SK-N-SH (cell line): ENCODE measurements around the gene MBIP.

ENCODE experiments used
- EZH2phosphoT487 ChIP-seq: fragments of 200-600 bp; sonication (generic); IDR thresholded peaks from 2 replicates; pipeline ENCODE4 v1.6.1; 2017; ENCODE audit warnings: low read depth, mixed run types, mild to moderate bottlenecking, antibody characterized with exemption, moderate library complexity, borderline replicate concordance
- RAD21 ChIP-seq: IDR thresholded peaks from 2 replicates; pipeline ENCODE4 v1.6.1; 2012; ENCODE audit warnings: mild to moderate bottlenecking, low read length

DNA sequence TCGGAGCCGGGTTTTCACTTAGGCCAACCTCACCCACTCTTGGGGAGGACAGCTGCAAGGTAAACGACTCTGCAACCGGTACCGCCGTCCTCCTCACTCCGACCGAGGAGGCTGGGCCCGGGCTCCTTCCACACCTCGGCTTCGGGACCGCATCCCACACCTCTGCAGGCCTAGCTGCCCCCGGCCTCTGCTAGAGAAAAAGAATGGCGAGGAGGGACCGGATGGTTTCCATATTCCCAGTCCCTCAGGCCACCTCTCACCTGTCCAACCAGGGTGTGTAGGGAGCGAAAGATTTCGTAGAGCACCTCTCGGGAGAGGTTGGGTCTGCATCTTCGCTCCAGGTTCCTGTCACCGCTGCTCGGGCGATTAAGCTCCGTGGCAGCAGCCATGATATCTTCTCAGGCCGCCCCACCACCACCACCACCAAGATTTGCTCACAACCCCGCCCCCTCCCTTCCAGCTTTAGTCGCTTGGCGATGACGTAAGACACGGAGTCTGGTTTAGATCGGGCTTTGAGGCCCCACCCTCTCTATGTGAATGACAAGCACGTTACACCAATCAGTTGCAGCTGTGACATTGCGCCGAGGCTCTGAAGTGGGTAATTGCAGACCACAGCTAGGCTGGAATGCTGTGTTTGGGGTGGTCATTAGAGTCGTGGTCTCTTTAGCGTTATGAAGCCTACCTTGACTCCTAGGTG lies at the start of gene MBIP:
- no peak for TF ChIP-seq RAD21
- TF ChIP-seq EZH2phosphoT487 = no peak
